Measurements from ENCODE around the gene TRABD2A.

DNA sequence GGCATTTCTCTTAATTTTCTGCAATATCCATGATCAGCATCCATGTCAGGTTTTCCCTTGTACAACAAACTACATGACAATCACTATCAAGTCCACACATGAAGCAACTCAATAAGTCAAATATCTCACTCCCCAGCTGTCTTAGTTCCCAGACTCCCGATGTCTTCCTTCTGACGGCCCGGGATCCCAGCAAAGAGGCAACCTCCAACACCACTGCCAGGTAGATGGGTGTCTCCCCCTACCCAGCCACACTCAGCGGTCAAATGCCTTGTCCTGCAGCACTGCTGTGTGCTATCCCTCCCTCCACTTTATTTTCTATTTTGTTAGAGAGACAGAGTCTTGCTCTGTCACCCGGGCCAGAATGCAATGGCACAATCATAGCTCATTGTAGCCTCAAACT, 23.3 kb downstream of the TRABD2A start:
- TF ChIP-seq POLR2AphosphoS5 (IDR thresholded peaks at IDR 0.05; ENCODE audit: low read depth, low read length): no peak
- TF ChIP-seq SPI1 (IDR thresholded peaks at IDR 0.05; ENCODE audit: low read depth, low read length): no peak
- TF ChIP-seq POLR2A (IDR thresholded peaks at IDR 0.05; ENCODE audit: low read depth, low read length): no peak

All from GM12891 (cell line).